Measurements from ENCODE around the gene SLC44A1. TPM values are rescaled to one million over a fixed set of nuclear protein-coding genes. Genes with fewer than 3 reads are reported as not detected.

SLC44A1 gene
- total and polyA plus RNA-seq, 10 of the 15 experiments (the other 5 are each of a cell fraction or from before 2014, with no cell fraction given): 2.4 to 21.2 (median 12.4) TPM

DNA sequence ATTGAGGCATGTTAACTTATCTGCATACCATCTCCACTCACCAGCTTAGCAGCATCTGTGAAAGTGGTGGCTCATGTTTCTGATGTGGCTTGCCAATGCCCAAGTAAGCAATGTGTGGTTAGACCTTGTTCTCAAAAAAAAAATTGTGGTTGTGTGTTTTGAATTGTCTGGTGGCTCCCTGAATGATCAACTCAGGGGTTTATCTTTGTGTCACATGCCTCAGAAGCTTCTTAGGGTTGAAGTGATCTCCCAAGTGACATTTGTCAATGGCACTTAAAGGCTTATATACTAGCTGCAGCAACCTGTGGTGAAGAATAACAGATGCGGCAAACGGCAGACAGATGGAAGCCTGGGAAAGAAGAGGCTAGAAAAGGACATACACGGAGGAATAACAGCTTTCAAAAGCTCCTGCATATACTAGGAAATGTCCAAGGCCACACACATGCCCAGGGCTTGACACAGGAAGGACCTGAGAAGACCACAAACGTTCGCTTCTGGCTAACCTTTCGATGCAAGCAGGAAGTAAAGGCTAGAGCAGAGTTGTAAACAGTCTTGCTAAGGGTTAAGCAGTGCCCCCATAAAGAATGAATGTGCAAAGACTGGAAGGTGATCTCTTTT lies 161.2 kb downstream of the SLC44A1 start (continued):
- TF ChIP-seq, protein P1, sequence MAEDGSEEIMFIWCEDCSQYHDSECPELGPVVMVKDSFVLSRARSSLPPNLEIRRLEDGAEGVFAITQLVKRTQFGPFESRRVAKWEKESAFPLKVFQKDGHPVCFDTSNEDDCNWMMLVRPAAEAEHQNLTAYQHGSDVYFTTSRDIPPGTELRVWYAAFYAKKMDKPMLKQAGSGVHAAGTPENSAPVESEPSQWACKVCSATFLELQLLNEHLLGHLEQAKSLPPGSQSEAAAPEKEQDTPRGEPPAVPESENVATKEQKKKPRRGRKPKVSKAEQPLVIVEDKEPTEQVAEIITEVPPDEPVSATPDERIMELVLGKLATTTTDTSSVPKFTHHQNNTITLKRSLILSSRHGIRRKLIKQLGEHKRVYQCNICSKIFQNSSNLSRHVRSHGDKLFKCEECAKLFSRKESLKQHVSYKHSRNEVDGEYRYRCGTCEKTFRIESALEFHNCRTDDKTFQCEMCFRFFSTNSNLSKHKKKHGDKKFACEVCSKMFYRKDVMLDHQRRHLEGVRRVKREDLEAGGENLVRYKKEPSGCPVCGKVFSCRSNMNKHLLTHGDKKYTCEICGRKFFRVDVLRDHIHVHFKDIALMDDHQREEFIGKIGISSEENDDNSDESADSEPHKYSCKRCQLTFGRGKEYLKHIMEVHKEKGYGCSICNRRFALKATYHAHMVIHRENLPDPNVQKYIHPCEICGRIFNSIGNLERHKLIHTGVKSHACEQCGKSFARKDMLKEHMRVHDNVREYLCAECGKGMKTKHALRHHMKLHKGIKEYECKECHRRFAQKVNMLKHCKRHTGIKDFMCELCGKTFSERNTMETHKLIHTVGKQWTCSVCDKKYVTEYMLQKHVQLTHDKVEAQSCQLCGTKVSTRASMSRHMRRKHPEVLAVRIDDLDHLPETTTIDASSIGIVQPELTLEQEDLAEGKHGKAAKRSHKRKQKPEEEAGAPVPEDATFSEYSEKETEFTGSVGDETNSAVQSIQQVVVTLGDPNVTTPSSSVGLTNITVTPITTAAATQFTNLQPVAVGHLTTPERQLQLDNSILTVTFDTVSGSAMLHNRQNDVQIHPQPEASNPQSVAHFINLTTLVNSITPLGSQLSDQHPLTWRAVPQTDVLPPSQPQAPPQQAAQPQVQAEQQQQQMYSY (CRISPR knock-in tag; IDR thresholded peaks at IDR 0.05): no peak
- TF ChIP-seq RFX5 (IDR thresholded peaks at IDR 0.05; ENCODE audit: low read depth, low read length) (no peak), TAF1 (IDR thresholded peaks at IDR 0.05; ENCODE audit: borderline replicate concordance, low read depth, low read length) (no peak), MTA2 (IDR thresholded peaks at IDR 0.05; ENCODE audit: low read depth) (peak; percentile 83), IKZF1 (conservative IDR thresholded peaks at IDR 0.05) (peak; percentile 35; the same call in 1 of the 2 replicates), FOXK2 (IDR thresholded peaks at IDR 0.05) (no peak), EZH2 (IDR thresholded peaks at IDR 0.05; ENCODE audit: borderline replicate concordance, control insufficient read depth, low read depth, low read length) (no peak), BACH1 (IDR thresholded peaks at IDR 0.05; ENCODE audit: borderline replicate concordance) (no peak), HDGF (IDR thresholded peaks at IDR 0.05) (no peak), CREM (IDR thresholded peaks at IDR 0.05; ENCODE audit: low read depth) (peak; percentile 19; the same call in 1 of the 2 replicates), RBBP5 (conservative IDR thresholded peaks at IDR 0.05) (no peak), PAX8 (IDR thresholded peaks at IDR 0.05) (no peak), CBFB (IDR thresholded peaks at IDR 0.05; ENCODE audit: low read depth) (peak; percentile 94), EP300 (IDR thresholded peaks at IDR 0.05; ENCODE audit: borderline replicate concordance in 1 of 2, control insufficient read depth in 1 of 2, low read depth in 2 of 2, low read length in 2 of 2) (peak in 1 of 2 experiments; percentile 75; a peak in 2 of 4 replicates), YBX1 (IDR thresholded peaks at IDR 0.05) (no peak), TBL1XR1 (IDR thresholded peaks at IDR 0.05; ENCODE audit: low read depth, low read length) (peak; percentile 82), HDAC6 (IDR thresholded peaks at IDR 0.05; ENCODE audit: unreplicated experiment) (no peak), ZNF384 (IDR thresholded peaks at IDR 0.05; ENCODE audit: borderline replicate concordance, low read depth, low read length) (peak; percentile 85), RB1 (IDR thresholded peaks at IDR 0.05; ENCODE audit: borderline replicate concordance) (no peak), ZNF622 (IDR thresholded peaks at IDR 0.05) (no peak), ZNF24 (IDR thresholded peaks at IDR 0.05) (no peak)
- TF ChIP-seq, protein P2, sequence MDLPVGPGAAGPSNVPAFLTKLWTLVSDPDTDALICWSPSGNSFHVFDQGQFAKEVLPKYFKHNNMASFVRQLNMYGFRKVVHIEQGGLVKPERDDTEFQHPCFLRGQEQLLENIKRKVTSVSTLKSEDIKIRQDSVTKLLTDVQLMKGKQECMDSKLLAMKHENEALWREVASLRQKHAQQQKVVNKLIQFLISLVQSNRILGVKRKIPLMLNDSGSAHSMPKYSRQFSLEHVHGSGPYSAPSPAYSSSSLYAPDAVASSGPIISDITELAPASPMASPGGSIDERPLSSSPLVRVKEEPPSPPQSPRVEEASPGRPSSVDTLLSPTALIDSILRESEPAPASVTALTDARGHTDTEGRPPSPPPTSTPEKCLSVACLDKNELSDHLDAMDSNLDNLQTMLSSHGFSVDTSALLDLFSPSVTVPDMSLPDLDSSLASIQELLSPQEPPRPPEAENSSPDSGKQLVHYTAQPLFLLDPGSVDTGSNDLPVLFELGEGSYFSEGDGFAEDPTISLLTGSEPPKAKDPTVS (IDR thresholded peaks at IDR 0.05; ENCODE audit: low read depth, low read length): no peak
- TF ChIP-seq, protein P3, sequence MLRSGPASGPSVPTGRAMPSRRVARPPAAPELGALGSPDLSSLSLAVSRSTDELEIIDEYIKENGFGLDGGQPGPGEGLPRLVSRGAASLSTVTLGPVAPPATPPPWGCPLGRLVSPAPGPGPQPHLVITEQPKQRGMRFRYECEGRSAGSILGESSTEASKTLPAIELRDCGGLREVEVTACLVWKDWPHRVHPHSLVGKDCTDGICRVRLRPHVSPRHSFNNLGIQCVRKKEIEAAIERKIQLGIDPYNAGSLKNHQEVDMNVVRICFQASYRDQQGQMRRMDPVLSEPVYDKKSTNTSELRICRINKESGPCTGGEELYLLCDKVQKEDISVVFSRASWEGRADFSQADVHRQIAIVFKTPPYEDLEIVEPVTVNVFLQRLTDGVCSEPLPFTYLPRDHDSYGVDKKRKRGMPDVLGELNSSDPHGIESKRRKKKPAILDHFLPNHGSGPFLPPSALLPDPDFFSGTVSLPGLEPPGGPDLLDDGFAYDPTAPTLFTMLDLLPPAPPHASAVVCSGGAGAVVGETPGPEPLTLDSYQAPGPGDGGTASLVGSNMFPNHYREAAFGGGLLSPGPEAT (IDR thresholded peaks at IDR 0.05; ENCODE audit: low read depth): no peak
- TF ChIP-seq, protein P4, sequence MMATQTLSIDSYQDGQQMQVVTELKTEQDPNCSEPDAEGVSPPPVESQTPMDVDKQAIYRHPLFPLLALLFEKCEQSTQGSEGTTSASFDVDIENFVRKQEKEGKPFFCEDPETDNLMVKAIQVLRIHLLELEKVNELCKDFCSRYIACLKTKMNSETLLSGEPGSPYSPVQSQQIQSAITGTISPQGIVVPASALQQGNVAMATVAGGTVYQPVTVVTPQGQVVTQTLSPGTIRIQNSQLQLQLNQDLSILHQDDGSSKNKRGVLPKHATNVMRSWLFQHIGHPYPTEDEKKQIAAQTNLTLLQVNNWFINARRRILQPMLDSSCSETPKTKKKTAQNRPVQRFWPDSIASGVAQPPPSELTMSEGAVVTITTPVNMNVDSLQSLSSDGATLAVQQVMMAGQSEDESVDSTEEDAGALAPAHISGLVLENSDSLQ (IDR thresholded peaks at IDR 0.05): peak; percentile 45

Data from GM12878 (cell line).